NT2/D1 (cell line): Measurements from ENCODE around the gene MYOF.

Experiments
- YY1 ChIP-seq: IDR thresholded peaks from 2 replicates; pipeline ENCODE4 v1.6.1; 2011; ENCODE audit not compliant: insufficient read length, insufficient read depth
- ZNF274 ChIP-seq: IDR thresholded peaks from 2 replicates; pipeline ENCODE4 v1.6.1; 2011; ENCODE audit warnings: mild to moderate bottlenecking, low read depth, low read length

DNA sequence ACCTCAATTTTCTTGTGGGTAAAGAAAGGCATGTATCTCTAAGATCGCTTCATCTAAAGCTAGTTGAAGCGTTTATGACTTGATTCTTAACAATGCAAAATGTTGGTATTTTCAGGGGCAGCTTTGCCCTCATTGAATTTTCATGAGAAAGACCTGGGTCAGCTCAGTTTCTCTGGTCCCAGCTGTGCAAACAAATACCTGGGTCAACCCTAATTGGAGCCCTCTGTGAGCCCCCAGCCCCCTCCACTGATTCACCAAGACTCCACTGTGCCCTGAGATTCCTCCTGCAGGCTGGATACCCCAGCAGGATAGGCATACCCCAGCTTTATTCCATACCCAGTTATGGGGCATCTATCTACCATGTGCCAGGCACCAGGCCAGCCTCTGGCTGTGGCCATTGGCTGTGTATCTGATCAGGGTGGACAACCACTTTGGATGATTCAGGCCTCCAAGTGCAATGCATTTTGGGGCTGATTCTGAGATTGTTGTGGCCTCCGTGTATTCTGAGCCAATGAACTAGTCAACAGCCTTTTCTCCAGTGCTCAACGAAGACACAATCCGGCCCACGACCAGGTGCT, 201.9 kb downstream of the MYOF start:
- no peak for TF ChIP-seq ZNF274
- no peak for TF ChIP-seq YY1
